ENCODE measurements around the gene NKAIN2.

The NKAIN2 gene

GRCh38 chr6:124870611-124871459 is 1067.2 kb downstream of the NKAIN2 start:
- FAIRE-seq (no peak), DNase-seq (ENCODE audit: low spot score) (no peak)

- no peak for DNase-seq (ENCODE audit: low spot score)
- no peak for FAIRE-seq
These were observed 1068.8 kb downstream of the NKAIN2 start for GRCh38 chr6:124872361-124873065.

- FAIRE-seq, result no peak
- DNase-seq (ENCODE audit: low spot score), result no peak
These were observed 1069.4 kb downstream of the NKAIN2 start for GRCh38 chr6:124873066-124873410.
